ENCODE data around the gene SRCAP. TPM values are rescaled to one million over a fixed set of nuclear protein-coding genes. Genes with fewer than 3 reads are reported as not detected.

The SRCAP gene
- total RNA-seq, 4 donors from 2014 or later: 43.8 to 135 (median 71.3) TPM

DNA sequence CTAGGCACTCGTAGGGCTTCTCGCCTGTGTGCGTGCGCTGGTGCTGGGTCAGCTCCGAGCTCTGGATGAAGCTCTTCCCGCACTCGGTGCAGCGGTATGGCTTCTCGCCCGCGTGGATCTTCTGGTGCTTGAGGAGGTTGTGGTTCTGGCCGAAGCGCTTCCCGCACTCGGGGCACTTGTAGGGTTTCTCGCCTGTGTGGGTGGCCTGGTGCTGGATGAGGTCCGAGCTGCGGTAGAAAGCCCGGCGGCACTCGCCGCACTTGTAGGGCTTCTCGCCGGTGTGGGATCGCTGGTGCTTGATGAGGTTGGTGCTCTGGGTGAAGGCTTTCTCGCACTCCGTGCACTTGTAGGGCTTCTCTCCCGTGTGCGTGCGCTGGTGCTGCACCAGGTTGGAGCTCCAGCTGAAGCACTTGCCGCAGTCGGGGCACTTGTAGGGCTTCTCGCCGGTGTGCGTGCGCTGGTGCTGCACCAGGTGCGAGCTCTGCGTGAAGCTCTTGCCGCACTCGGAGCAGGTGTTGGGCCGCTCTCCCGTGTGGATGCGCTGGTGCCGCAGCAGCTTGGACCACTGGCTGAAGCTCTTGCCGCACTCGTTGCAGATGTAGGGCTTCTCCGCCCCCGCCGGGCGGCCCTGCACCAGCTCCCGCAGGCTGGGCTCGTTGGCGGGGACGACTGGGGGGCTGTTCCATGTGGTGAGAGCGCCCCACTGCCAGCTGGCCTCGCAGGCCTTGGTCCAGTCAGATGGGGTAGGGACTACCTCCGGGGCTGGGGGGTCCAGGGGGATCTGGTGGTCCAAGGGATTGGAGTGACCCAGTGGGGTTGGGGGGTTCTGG is 84.5 kb downstream of the SRCAP start:
- in situ Hi-C loops (cut with MboI; ENCODE audit: low pct_ligation_motif_present in 1 of 4, low pct_unique_long_range_greater_than_20kb in 1 of 4, low sequenced_read_pairs in 3 of 4): no loop called here
- WGBS, 2 donors (ENCODE audit: low coverage in 1 of 2): 96% methylated on average over 50 of the region's 57 CpGs; no CpG with 5 or more reads in 1 of the 2 donors

DNA sequence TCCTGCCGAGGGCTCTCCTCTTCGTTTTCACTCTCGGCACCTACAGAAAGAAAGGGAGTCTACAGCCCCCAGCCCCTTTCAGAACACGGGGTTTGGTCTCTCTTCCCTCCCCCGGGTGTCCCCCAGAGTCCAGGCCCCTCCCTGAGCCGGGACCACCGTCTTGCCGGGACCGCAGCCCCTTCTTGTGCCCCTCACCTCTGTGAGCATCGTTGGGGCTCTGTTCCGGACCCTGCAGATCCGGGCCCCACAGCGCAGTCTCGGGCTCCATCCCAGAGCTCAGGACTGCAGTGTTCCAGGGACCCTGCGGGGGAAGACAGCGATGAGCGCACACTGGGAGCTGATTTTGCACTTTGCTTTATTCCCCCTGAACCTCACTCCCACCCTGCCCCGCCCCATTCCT is 85.2 kb downstream of the SRCAP start:
- H3K36me3 ChIP-seq: peaks cover 0 to 18% (median 0%) of the 10 kb centered on the region in 4 donors
- no peak overlapping the region for H3K4me3 ChIP-seq
- DNase-seq: no peak
- peaks cover 8 to 21% (median 12%) of the 10 kb centered on the region in 4 donors for H3K4me1 ChIP-seq
- no peaks in the 10 kb centered on the region for H3K9me3 ChIP-seq
- no peaks in the 10 kb centered on the region for H3K27me3 ChIP-seq
- intact Hi-C loops (cut with DNase I; ENCODE audit: low total_unique reads): no loop called here
- 84% methylated on average over 18 of the region's 18 CpGs; no CpG with 5 or more reads in 1 of the 2 donors for WGBS, 2 donors (ENCODE audit: low coverage in 1 of 2)
- no peak overlapping the region for H3K27ac ChIP-seq
- TF ChIP-seq POLR2A (IDR thresholded peaks at IDR 0.05): no peak
- TF ChIP-seq, protein P1, sequence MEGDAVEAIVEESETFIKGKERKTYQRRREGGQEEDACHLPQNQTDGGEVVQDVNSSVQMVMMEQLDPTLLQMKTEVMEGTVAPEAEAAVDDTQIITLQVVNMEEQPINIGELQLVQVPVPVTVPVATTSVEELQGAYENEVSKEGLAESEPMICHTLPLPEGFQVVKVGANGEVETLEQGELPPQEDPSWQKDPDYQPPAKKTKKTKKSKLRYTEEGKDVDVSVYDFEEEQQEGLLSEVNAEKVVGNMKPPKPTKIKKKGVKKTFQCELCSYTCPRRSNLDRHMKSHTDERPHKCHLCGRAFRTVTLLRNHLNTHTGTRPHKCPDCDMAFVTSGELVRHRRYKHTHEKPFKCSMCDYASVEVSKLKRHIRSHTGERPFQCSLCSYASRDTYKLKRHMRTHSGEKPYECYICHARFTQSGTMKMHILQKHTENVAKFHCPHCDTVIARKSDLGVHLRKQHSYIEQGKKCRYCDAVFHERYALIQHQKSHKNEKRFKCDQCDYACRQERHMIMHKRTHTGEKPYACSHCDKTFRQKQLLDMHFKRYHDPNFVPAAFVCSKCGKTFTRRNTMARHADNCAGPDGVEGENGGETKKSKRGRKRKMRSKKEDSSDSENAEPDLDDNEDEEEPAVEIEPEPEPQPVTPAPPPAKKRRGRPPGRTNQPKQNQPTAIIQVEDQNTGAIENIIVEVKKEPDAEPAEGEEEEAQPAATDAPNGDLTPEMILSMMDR (IDR thresholded peaks at IDR 0.05): no peak
- TF ChIP-seq EP300 (IDR thresholded peaks at IDR 0.05; ENCODE audit: low read depth): no peak
- in situ Hi-C loops (cut with MboI; ENCODE audit: low pct_ligation_motif_present in 1 of 4, low pct_unique_long_range_greater_than_20kb in 1 of 4, low sequenced_read_pairs in 3 of 4): no loop called here

More for the DNA sequence above, 84.5 kb downstream of the SRCAP start:
- Histone ChIP-seq H3K4me3 (no peak overlapping the region), H3K4me1 (peaks cover 8 to 20% (median 12%) of the 10 kb centered on the region in 4 donors), H3K27ac (no peak overlapping the region), H3K27me3 (no peaks in the 10 kb centered on the region), H3K9me3 (no peaks in the 10 kb centered on the region), H3K36me3 (peaks cover 0 to 18% (median 0%) of the 10 kb centered on the region in 4 donors)
- no peak for DNase-seq
- intact Hi-C loops (cut with DNase I; ENCODE audit: low total_unique reads): no loop called here
- TF ChIP-seq POLR2AphosphoS5 (IDR thresholded peaks at IDR 0.05) (no peak), POLR2A (IDR thresholded peaks at IDR 0.05) (no peak), EP300 (IDR thresholded peaks at IDR 0.05; ENCODE audit: low read depth) (no peak)
- TF ChIP-seq, protein P1 (IDR thresholded peaks at IDR 0.05): no peak

DNA sequence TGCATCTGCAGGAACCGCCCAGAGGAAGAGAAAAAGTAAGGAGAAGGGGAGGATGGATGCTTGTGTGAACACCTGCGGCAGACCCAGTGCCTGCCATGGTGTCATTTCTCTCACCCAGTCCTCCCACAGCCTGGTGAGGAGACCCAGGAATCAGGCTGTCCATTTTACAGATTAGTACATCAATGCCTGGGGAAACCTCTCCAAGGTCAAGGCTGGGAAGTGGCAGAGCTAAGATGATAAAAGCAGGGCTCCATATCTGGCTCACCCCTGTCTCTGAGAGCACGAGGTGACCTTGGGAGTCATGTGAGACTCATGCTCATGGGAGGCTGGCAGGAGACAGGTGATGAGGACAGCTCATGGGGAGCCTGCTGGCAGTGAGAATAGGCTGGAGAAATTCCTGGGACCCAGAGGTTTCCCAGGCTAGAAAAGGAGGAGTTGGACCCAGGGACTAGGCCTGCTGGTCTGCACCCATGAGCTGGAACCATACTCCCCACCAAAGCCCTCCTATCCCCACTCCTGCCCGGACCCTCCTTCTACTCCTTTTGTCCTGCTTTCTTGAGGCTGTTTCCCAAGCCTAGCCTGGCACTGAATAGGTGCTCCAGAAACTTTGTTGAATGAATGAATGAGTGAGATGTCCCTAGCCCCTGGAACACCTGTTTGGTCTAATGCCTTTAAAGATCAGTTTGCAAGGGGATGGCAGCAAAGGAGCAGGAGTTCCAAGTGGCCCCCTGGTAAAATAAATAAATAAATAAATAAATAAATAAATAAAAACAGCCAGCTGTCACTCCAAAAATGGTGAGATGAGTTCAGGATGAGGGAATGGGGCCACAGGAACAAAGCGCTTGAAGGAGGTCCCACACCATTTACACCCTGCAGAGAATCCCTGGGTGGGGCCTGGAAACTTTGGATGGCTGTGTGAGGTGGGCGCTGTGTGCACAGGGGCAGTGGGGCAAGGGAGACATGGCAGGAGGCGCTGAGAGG is 86.4 kb downstream of the SRCAP start:
- Histone ChIP-seq H3K4me1 (peaks cover 8 to 21% (median 12%) of the 10 kb centered on the region in 4 donors), H3K27ac (peak overlapping the region in 3 of 4 donors; percentile 85 to 97 (median 95)), H3K27me3 (no peaks in the 10 kb centered on the region), H3K4me3 (peak overlapping the region in 1 of 4 donors; percentile 90), H3K36me3 (peaks cover 0 to 18% (median 0%) of the 10 kb centered on the region in 4 donors), H3K9me3 (no peaks in the 10 kb centered on the region)
- 72 to 73% methylated on average over 2 to 7 of the region's 7 CpGs for WGBS, 2 donors (ENCODE audit: low coverage in 1 of 2)
- intact Hi-C loops (cut with DNase I; ENCODE audit: low total_unique reads) (no loop called here), in situ Hi-C loops (cut with MboI; ENCODE audit: low pct_ligation_motif_present in 1 of 4, low pct_unique_long_range_greater_than_20kb in 1 of 4, low sequenced_read_pairs in 3 of 4) (no loop called here)
- TF ChIP-seq POLR2A (IDR thresholded peaks at IDR 0.05) (no peak), EP300 (IDR thresholded peaks at IDR 0.05; ENCODE audit: low read depth) (no peak), POLR2AphosphoS5 (IDR thresholded peaks at IDR 0.05) (no peak)
- TF ChIP-seq, protein P1 (IDR thresholded peaks at IDR 0.05): no peak
- DNase-seq: no peak

All from transverse colon (tissue), 4 donors.